ENCODE measurements around the gene SLC46A2.

SLC46A2 gene, protein sequence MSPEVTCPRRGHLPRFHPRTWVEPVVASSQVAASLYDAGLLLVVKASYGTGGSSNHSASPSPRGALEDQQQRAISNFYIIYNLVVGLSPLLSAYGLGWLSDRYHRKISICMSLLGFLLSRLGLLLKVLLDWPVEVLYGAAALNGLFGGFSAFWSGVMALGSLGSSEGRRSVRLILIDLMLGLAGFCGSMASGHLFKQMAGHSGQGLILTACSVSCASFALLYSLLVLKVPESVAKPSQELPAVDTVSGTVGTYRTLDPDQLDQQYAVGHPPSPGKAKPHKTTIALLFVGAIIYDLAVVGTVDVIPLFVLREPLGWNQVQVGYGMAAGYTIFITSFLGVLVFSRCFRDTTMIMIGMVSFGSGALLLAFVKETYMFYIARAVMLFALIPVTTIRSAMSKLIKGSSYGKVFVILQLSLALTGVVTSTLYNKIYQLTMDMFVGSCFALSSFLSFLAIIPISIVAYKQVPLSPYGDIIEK

GRCh38 chr9:112890106-112891081 is at the start of gene SLC46A2:
SLC46A2 (minus strand) TSS chr9:112890876; CDS start chr9:112890681, 195 bp downstream.
- no peak within 1 kb of the TSS for H3K27ac ChIP-seq
- DNase-seq (ENCODE audit: low read depth, low spot score): no peak

DNA sequence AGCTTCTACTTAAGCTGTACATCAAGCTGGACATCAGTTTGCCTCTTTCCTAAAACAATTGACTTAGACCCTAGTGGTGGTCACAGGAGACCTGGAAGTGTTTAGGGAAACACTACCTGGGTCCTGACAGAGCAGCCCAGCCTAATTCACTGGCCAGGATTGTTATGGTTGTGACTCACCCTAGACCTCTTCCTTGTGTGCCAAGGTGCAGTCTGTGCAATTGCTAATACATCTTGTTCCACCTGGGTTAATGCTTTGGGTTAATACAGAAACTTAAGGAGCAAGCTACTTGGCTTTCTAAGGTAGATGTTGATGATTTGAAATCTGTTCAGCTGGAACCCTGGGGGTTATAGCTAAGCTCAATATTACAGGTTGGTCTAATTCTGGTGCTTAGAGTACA is 48.7 kb upstream of the SLC46A2 start:
- DNase-seq (ENCODE audit: low read depth, low spot score): no peak
- no peak overlapping the region for H3K27ac ChIP-seq

GRCh38 chr9:112933696-112934095 is 43.0 kb upstream of the SLC46A2 start:
- H3K27ac ChIP-seq: no peak overlapping the region
- DNase-seq (ENCODE audit: low read depth, low spot score): no peak

- H3K27ac ChIP-seq: no peak overlapping the region
- DNase-seq (ENCODE audit: low read depth, low spot score): no peak
Measured at GRCh38 chr9:112925058-112925641, 34.5 kb upstream of the SLC46A2 start.

DNA sequence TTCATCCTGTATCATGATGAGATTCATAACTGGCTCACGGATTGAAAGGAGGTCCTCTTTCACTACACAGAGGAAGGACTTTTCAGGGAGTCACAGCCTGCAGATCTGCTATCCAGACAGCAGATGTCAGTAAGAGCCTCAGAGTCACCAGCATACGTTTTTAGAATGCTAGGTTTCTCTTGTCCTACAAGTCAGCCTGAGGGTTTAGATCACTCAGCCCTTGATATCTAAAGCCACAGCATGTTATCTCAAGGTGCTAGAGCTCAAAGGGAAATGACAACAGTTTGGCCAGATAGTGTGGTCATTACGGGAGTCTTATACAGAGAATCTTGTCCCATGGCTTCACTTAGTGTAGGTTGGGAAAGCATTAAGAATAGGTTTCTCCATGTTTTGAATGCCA is 30.9 kb upstream of the SLC46A2 start:
- no peak overlapping the region for H3K27ac ChIP-seq
- DNase-seq (ENCODE audit: low read depth, low spot score): no peak

- DNase-seq (ENCODE audit: low read depth, low spot score): no peak
- H3K27ac ChIP-seq: no peak overlapping the region
Measured at GRCh38 chr9:112917987-112918362, 27.3 kb upstream of the SLC46A2 start.

GRCh38 chr9:112917047-112917986 is 26.6 kb upstream of the SLC46A2 start:
- DNase-seq (ENCODE audit: low read depth, low spot score): no peak
- H3K27ac ChIP-seq: no peak overlapping the region

- no peak overlapping the region for H3K27ac ChIP-seq
- no peak for DNase-seq (ENCODE audit: low read depth, low spot score)
Measured at GRCh38 chr9:112914524-112914923, 23.8 kb upstream of the SLC46A2 start.

DNA sequence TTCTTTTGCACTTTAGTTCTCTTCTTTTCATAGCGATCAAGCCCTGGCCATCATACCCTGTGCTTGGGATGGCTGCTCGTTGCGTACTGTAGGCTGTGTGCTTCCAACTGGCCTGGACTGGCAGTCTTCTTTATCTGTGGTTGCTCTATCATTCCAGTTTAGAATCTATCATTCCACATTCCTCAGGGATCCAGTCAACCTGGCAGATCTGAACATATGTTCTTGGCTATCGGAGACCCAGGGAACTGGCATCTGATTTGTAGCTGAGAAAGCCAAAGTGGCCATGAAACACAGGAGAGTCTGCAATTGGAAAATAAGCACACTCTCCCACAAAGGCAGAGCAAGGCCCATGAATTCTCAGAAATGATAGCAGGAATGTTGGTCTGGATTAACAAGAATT is 22.6 kb upstream of the SLC46A2 start:
- DNase-seq (ENCODE audit: low read depth, low spot score): no peak

DNA sequence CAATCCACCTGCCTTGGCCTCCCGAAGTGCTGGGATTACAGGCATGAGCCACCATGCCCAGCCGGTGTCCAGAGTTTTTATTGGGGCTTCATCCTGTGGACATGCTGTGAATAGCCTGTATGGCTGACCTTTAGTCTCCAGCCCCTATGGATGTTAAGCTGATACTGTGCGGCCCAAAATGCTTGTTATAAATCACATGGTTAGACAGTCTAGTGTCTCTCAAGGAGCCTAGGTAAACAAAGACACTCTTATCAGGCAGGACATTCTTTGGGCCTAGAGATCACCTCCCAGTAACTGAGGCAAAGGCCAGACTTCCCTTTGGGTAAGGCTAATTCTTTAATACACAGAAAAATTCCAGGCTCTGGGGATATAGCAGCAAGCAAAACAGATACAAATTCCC is 22.0 kb upstream of the SLC46A2 start:
- DNase-seq (ENCODE audit: low read depth, low spot score): no peak
- H3K27ac ChIP-seq: no peak overlapping the region

More for the DNA sequence above, 22.6 kb upstream of the SLC46A2 start:
- no peak overlapping the region for H3K27ac ChIP-seq

DNA sequence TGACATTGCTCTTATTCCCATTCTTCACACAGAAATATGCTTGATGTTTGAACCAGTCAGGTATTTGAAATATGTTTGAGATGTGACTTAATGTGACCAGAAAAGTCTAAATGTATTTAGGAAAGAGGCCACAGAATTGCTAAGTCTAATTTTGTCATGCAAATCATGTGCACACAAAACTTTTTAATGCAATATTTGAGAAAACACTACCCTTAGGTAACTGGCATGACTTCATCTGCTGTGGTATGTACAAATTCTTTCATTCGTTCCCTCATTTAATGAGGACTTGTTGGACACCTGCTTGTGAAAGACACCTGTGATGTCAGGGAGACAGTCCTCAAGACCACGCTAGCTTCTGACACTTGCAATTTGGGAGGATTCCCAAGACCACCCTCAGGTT is 21.1 kb upstream of the SLC46A2 start:
- no peak for DNase-seq (ENCODE audit: low read depth, low spot score)
- no peak overlapping the region for H3K27ac ChIP-seq

DNA sequence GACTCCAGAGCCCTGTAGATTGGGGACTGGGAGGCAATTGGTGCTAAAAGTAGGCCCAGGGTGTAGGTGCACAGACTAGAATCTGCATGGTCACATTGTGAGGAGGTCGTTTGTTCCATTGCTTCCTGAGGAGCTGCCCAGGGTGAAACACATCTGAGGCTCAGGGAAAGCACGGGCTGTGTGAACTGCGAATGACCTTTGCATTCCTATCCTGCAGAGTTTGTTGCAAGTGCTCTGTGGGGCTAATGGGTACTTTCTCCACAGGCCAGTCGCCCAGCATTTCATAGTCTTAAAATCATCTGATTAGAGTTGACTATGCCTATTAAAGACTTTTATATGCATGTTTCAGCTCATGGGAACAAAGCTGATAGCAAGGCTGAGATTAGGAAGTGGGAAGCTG is 14.4 kb upstream of the SLC46A2 start:
- DNase-seq (ENCODE audit: low read depth, low spot score): no peak
- no peak overlapping the region for H3K27ac ChIP-seq

DNA sequence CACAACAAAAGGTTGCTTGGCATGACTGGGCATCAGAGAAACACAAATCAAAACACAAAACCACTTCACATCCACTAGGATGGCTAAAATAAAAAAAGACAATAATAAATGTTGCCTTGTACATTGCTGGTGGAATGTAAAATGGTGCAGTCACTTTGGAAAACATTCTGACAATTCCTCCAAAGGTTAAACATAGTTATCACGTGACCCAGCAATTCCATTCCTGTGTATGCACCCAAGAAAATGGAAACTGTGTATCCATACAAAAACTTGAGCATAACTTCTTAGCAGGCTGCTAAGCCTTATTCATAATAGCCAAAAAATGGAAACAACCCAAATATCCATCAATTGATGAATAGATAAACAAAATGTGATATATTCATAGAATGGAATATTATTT is 10.2 kb upstream of the SLC46A2 start:
- no peak overlapping the region for H3K27ac ChIP-seq

DNA sequence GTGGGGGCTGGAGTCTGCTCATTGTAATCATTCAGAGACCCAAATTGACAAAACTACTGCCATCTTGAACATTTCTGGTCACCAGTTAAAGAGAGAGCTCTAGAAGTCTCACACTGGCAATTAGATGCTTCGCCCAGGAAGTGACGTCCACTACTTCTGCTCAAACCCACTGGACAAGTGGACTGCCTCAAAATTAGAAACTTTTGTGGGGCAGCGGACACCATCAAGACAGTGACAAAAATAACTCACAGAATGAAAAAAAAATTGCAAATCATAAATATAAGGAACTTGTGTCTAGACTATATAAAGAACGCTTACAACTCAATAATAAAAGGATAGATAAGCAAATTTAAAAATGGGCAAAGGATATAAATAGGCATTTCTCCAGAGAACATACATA is 9.8 kb upstream of the SLC46A2 start:
- no peak overlapping the region for H3K27ac ChIP-seq
- no peak for DNase-seq (ENCODE audit: low read depth, low spot score)

More for the DNA sequence above, 10.2 kb upstream of the SLC46A2 start:
- no peak for DNase-seq (ENCODE audit: low read depth, low spot score)

DNA sequence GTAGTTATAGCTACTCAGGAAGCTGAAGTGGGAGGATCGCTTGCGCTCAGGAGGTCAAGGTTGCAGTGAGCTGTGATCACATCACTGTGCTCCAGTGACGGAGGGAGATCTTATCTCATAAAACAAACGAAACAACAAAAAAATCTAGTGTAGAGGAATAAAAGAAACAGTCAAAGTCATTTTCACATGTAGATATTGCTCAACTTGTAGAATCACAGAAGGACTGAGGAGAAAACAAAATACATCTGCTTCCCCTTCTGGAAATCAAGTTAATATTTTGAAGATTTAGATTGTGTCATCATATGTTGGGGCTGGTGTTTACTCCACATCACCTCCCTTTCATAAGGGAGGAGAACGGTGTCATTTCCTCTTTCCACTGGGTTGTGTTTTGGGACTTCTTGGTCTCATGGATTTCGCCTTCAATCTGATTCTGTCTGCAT is 8.2 kb upstream of the SLC46A2 start:
- H3K27ac ChIP-seq: no peak overlapping the region
- no peak for DNase-seq (ENCODE audit: low read depth, low spot score)

DNA sequence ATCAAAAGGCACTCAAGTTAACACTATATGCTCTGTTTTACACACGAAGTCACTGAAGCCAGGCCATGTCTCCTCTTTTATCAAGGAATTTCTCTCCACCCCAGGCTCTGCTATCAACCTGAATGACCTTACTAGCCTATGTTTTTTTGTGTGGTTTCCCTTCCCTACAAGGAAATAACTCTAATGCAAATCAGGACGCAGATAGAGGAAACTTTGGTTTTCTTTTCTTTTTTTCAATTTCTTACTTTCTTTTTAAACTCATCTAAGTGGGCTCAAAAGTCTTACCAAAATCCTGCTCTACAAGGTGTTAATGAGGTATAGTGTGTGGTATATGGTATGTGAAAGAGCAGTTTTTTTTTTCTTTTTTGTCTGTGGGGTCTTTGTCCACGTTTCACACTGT is 5.5 kb upstream of the SLC46A2 start:
- H3K27ac ChIP-seq: no peak overlapping the region
- no peak for DNase-seq (ENCODE audit: low read depth, low spot score)

- no peak for DNase-seq (ENCODE audit: low read depth, low spot score)
- no peak overlapping the region for H3K27ac ChIP-seq
Measured at GRCh38 chr9:112894699-112895098, 4.0 kb upstream of the SLC46A2 start.

DNA sequence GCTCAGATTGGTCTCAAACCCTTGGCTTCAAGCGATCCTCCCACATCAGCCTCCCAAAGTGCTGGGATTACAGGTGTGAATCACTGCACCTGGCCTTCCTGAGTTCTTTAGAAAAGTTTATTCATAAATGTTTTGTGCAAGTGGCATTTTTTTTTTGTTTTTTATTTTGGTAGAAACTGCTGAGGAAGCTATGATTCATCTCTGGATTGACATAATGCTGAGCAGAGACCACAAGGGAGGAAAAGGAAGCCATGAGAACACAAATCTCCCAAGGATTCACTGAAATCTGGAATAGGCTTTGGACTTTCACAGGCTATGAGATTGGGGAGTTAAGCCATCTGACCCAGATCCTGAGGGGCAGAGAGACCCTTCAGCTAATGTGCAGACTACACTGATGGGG is 3.4 kb upstream of the SLC46A2 start:
- H3K27ac ChIP-seq: no peak overlapping the region
- DNase-seq (ENCODE audit: low read depth, low spot score): no peak

DNA sequence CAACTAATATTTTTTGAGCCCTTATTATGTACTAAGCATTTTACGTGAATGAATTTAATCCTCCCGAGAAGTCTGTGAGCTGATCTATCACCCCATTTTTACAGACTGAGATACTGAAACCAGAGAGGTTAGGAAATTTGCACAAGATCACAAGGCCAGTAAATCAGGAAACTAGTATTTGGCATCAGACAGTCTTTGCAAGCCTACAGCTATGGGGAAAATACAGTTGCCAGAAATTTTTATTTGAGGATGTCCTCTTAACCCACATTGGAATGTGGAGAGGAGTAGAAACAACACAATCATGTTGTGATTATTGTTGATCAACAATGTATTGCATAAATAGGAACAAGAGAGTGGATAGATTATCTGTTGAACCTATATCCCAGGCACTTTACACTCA is 2.3 kb upstream of the SLC46A2 start:
- no peak overlapping the region for H3K27ac ChIP-seq
- no peak for DNase-seq (ENCODE audit: low read depth, low spot score)

DNA sequence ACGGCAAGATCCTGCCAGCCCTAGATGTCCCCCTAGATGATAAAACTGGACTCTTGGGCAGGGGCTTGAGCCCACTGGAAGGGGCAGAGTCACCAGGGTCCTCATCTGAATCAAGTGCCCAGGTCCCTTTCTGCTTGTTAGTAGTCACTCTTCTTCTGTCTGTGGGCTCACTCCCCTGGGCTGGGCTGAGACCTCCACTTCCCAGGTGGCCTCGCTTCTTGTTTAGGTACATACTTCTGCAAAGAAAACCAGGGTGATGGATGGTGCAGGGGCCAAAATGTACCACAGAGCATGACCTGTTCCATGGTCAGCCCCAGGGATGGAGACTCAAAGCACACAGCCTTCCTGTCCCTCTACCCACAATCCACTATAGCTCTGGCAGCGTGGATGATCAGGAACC is 845 bp upstream of the SLC46A2 start:
- H3K27ac ChIP-seq: no peak overlapping the region
- no peak for DNase-seq (ENCODE audit: low read depth, low spot score)

All from epithelial cell of prostate (primary cell).